ENCODE results near the gene PRKAG2. TPM values are rescaled to one million over a fixed set of nuclear protein-coding genes. Genes with fewer than 3 reads are reported as not detected.

The PRKAG2 gene
- polyA plus RNA-seq, 2 donors = 9.0 to 11.2 TPM

DNA sequence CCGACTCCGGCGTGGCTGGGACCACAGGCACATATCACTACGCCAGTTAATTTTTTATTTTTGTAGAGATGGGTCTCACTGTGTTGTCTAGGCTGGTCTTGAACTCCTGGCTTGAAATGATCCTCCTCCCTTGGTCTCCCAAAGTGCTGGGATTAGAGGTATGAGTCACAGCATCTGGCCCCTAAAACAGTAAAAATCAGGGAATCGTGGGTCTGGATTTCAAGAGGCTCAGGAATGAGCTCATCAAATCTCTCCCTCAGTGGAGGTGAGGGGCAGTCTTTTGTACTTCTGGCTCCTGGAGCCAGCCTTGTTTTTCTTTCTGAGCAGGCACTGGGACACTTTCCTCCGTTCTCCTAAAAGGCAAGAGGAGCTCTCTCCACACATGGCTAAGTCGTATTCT, 325.1 kb downstream of the PRKAG2 start:
- no peaks in the 10 kb centered on the region for H3K36me3 ChIP-seq (ENCODE audit: control insufficient read depth in 2 of 2, insufficient read depth in 2 of 2, low read length in 1 of 2)
- H3K27ac ChIP-seq (ENCODE audit: low read depth in 2 of 2, low read length in 1 of 2) = no peak overlapping the region
- H3K4me1 ChIP-seq (ENCODE audit: control insufficient read depth in 2 of 2, insufficient read depth in 2 of 2, low read length in 1 of 2) = peaks cover 2 to 11% of the 10 kb centered on the region in 2 donors
- no peak overlapping the region for H3K4me3 ChIP-seq (ENCODE audit: low read depth in 1 of 2, low read length in 2 of 2)
- no peaks in the 10 kb centered on the region for H3K9me3 ChIP-seq (ENCODE audit: control insufficient read depth in 2 of 2, insufficient read depth in 1 of 2, low read depth in 1 of 2, low read length in 1 of 2)
- H3K27me3 ChIP-seq (ENCODE audit: control insufficient read depth in 1 of 2, insufficient read depth in 2 of 2, low read length in 2 of 2) = no peaks in the 10 kb centered on the region
- 76 to 83% methylated on average over 7 of the region's 7 CpGs for WGBS, 2 donors

DNA sequence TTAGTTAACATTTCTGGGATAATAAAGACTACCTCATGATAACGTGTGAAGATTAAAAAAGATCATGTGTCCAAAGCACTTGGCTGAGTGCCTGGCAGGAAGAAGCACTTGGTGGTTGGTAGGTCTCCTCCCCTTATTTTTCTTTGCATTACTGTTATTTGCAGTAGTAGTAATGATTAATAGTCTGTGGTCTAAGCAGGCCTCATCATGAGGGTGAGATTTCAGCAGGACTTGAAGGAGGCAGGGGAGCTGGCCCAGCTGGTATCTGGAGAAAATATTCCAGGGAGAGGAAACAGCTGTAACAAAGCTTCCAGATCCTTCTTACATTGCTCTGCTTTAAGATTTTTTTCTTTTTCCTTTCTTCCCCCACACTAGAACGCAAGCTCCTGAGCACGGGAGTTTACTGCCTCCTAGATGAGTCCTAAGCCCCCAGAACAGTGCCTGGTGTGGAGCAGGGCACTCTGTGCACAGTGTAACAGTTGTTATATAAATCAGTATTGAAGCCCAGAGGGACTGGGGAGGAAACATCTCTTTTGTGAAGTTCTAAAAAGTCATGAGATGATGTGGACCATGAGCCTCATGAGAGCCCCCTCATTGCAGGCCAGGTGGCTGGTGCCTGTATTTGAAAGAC, 326.1 kb downstream of the PRKAG2 start:
- no peaks in the 10 kb centered on the region for H3K36me3 ChIP-seq (ENCODE audit: control insufficient read depth in 2 of 2, insufficient read depth in 2 of 2, low read length in 1 of 2)
- 23 to 35% methylated on average over 3 of the region's 3 CpGs for WGBS, 2 donors
- H3K27me3 ChIP-seq (ENCODE audit: control insufficient read depth in 1 of 2, insufficient read depth in 2 of 2, low read length in 2 of 2) = no peaks in the 10 kb centered on the region
- H3K4me3 ChIP-seq (ENCODE audit: low read depth in 1 of 2, low read length in 2 of 2) = no peak overlapping the region
- peaks cover 2 to 11% of the 10 kb centered on the region in 2 donors for H3K4me1 ChIP-seq (ENCODE audit: control insufficient read depth in 2 of 2, insufficient read depth in 2 of 2, low read length in 1 of 2)
- no peak overlapping the region for H3K27ac ChIP-seq (ENCODE audit: low read depth in 2 of 2, low read length in 1 of 2)
- H3K9me3 ChIP-seq (ENCODE audit: control insufficient read depth in 2 of 2, insufficient read depth in 1 of 2, low read depth in 1 of 2, low read length in 1 of 2) = no peaks in the 10 kb centered on the region

- 95% methylated on average over 6 of the region's 6 CpGs for WGBS, 2 donors
- peaks cover 2 to 11% of the 10 kb centered on the region in 2 donors for H3K4me1 ChIP-seq (ENCODE audit: control insufficient read depth in 2 of 2, insufficient read depth in 2 of 2, low read length in 1 of 2)
- no peak overlapping the region for H3K4me3 ChIP-seq (ENCODE audit: low read depth in 1 of 2, low read length in 2 of 2)
- no peak overlapping the region for H3K27ac ChIP-seq (ENCODE audit: low read depth in 2 of 2, low read length in 1 of 2)
- no peaks in the 10 kb centered on the region for H3K36me3 ChIP-seq (ENCODE audit: control insufficient read depth in 2 of 2, insufficient read depth in 2 of 2, low read length in 1 of 2)
- H3K9me3 ChIP-seq (ENCODE audit: control insufficient read depth in 2 of 2, insufficient read depth in 1 of 2, low read depth in 1 of 2, low read length in 1 of 2) = no peaks in the 10 kb centered on the region
- H3K27me3 ChIP-seq (ENCODE audit: control insufficient read depth in 1 of 2, insufficient read depth in 2 of 2, low read length in 2 of 2) = no peaks in the 10 kb centered on the region
Observed at GRCh38 chr7:151549644-151550043, 327.3 kb downstream of the PRKAG2 start.

DNA sequence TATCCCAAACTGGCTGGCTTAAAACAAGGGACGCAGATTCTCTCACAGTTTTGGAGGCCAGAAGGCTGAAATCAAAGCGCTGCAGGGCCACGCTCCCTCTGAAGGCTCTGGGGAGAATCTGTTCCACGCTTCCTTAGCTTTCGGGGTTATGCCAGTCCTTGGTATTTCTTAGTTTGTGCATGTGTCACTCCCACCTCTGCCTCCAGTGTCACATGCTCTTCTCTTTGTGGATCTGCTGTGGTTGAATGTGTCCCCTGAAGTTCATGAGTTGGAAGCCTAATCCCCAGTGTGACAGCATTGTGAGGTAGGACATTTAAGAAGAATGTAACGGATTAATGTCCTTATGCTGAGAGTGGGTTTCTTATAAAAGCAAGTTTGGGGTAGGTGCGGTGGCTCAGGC, 327.8 kb downstream of the PRKAG2 start:
- no peak overlapping the region for H3K27ac ChIP-seq (ENCODE audit: low read depth in 2 of 2, low read length in 1 of 2)
- peaks cover 2 to 11% of the 10 kb centered on the region in 2 donors for H3K4me1 ChIP-seq (ENCODE audit: control insufficient read depth in 2 of 2, insufficient read depth in 2 of 2, low read length in 1 of 2)
- no peaks in the 10 kb centered on the region for H3K27me3 ChIP-seq (ENCODE audit: control insufficient read depth in 1 of 2, insufficient read depth in 2 of 2, low read length in 2 of 2)
- H3K9me3 ChIP-seq (ENCODE audit: control insufficient read depth in 2 of 2, insufficient read depth in 1 of 2, low read depth in 1 of 2, low read length in 1 of 2) = no peaks in the 10 kb centered on the region
- no peak overlapping the region for H3K4me3 ChIP-seq (ENCODE audit: low read depth in 1 of 2, low read length in 2 of 2)
- WGBS, 2 donors = 96 to 97% methylated on average over 7 of the region's 7 CpGs
- H3K36me3 ChIP-seq (ENCODE audit: control insufficient read depth in 2 of 2, insufficient read depth in 2 of 2, low read length in 1 of 2) = no peaks in the 10 kb centered on the region

DNA sequence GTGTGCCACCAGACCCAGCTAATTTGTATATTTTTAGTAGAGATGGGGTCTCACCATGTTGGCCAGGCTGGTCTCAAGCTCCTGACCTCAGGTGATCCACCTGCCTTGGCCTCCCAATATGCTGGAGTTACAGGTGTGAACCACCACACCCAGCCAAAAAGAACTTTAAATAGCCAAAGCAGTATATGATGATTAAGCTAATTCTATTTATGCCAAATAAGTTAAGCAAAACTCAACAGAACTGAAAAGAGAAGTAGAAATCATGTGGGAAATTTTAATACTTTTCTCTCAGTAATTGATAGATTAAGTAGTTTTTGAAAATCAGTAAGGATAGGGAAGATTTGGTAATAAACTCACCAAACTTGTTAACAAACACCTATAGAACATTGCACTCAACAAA, 332.7 kb downstream of the PRKAG2 start:
- H3K4me3 ChIP-seq (ENCODE audit: low read depth in 1 of 2, low read length in 2 of 2) = no peak overlapping the region
- H3K27ac ChIP-seq (ENCODE audit: low read depth in 2 of 2, low read length in 1 of 2) = no peak overlapping the region
- no peaks in the 10 kb centered on the region for H3K9me3 ChIP-seq (ENCODE audit: control insufficient read depth in 2 of 2, insufficient read depth in 1 of 2, low read depth in 1 of 2, low read length in 1 of 2)
- no peaks in the 10 kb centered on the region for H3K36me3 ChIP-seq (ENCODE audit: control insufficient read depth in 2 of 2, insufficient read depth in 2 of 2, low read length in 1 of 2)
- no peaks in the 10 kb centered on the region for H3K27me3 ChIP-seq (ENCODE audit: control insufficient read depth in 1 of 2, insufficient read depth in 2 of 2, low read length in 2 of 2)
- no peaks in the 10 kb centered on the region for H3K4me1 ChIP-seq (ENCODE audit: control insufficient read depth in 2 of 2, insufficient read depth in 2 of 2, low read length in 1 of 2)

DNA sequence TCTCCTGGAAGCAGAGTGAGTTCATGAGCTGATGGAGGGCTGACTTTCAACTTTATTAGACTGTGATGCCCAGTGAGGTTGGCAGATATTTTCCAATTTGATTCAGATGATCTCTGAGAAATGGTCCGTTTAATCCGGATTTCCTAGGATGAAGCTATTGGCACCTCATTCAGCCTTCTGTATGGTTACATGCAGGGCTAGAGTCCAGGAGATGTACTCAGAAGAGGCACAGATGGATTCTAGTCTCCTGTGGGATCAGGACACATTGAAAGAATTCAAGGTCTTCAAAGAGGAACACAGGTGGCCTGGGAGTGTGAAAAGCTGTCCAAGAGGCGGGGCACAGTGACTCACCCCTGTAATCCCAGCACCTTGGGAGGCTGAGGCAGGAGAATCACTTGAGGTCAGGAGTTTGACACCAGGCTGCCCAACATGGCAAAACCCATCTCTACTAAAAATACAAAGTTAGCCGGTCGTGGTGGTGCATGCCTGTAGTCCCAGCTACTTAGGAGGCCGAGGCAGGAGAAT, 334.2 kb downstream of the PRKAG2 start:
- no peak overlapping the region for H3K4me3 ChIP-seq (ENCODE audit: low read depth in 1 of 2, low read length in 2 of 2)
- no peaks in the 10 kb centered on the region for H3K9me3 ChIP-seq (ENCODE audit: control insufficient read depth in 2 of 2, insufficient read depth in 1 of 2, low read depth in 1 of 2, low read length in 1 of 2)
- H3K4me1 ChIP-seq (ENCODE audit: control insufficient read depth in 2 of 2, insufficient read depth in 2 of 2, low read length in 1 of 2) = peaks cover 0 to under 1% of the 10 kb centered on the region in 2 donors
- no peak overlapping the region for H3K27ac ChIP-seq (ENCODE audit: low read depth in 2 of 2, low read length in 1 of 2)
- H3K27me3 ChIP-seq (ENCODE audit: control insufficient read depth in 1 of 2, insufficient read depth in 2 of 2, low read length in 2 of 2) = no peaks in the 10 kb centered on the region
- H3K36me3 ChIP-seq (ENCODE audit: control insufficient read depth in 2 of 2, insufficient read depth in 2 of 2, low read length in 1 of 2) = no peaks in the 10 kb centered on the region
- WGBS, 2 donors = 81 to 82% methylated on average over 6 of the region's 6 CpGs

DNA sequence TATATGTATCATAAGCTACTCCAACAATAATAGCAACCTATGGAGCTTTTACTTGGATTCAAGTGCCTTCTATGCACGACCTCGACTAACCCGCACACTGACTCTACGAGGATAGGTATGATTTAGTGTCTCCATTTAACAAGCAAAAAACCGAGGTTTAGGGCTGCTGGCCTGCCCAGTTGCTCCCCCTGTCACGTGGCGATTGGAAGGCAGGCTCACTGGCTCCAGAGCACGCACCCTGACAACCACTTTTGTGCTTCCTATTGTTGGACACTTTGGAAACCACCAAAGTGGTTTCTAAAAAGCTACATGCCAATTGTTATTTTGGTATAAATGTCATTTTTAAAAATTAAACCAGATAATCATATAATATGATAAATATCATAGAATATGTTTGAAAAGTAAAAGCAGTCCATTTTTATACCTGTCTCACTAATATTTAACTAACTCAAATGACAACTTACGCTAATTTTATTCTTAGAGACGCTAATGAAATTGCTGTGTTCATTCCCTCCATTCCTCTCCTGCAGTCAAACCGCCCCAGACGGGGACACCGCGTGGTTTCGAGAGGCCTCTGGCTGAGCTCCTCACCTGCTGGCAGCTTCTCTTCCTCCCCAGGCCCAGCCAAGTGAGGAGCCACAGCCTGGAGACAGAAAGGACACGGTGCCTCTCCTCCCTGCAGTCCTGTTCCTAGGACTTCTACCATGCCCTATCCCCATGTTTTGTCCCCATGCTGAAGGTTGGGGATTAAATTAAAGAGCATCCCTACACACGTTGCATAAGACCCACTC, 335.0 kb downstream of the PRKAG2 start:
- no peak overlapping the region for H3K4me3 ChIP-seq (ENCODE audit: low read depth in 1 of 2, low read length in 2 of 2)
- no peak overlapping the region for H3K27ac ChIP-seq (ENCODE audit: low read depth in 2 of 2, low read length in 1 of 2)
- H3K9me3 ChIP-seq (ENCODE audit: control insufficient read depth in 2 of 2, insufficient read depth in 1 of 2, low read depth in 1 of 2, low read length in 1 of 2) = no peaks in the 10 kb centered on the region
- H3K27me3 ChIP-seq (ENCODE audit: control insufficient read depth in 1 of 2, insufficient read depth in 2 of 2, low read length in 2 of 2) = no peaks in the 10 kb centered on the region
- H3K4me1 ChIP-seq (ENCODE audit: control insufficient read depth in 2 of 2, insufficient read depth in 2 of 2, low read length in 1 of 2) = peaks cover 0 to 2% of the 10 kb centered on the region in 2 donors
- H3K36me3 ChIP-seq (ENCODE audit: control insufficient read depth in 2 of 2, insufficient read depth in 2 of 2, low read length in 1 of 2) = no peaks in the 10 kb centered on the region
- 91 to 93% methylated on average over 17 of the region's 17 CpGs for WGBS, 2 donors

GRCh38 chr7:151540146-151540545, 336.8 kb downstream of the PRKAG2 start:
- no peak overlapping the region for H3K27ac ChIP-seq (ENCODE audit: low read depth in 2 of 2, low read length in 1 of 2)
- H3K4me1 ChIP-seq (ENCODE audit: control insufficient read depth in 2 of 2, insufficient read depth in 2 of 2, low read length in 1 of 2) = peaks cover 0 to 2% of the 10 kb centered on the region in 2 donors
- H3K9me3 ChIP-seq (ENCODE audit: control insufficient read depth in 2 of 2, insufficient read depth in 1 of 2, low read depth in 1 of 2, low read length in 1 of 2) = no peaks in the 10 kb centered on the region
- no peaks in the 10 kb centered on the region for H3K36me3 ChIP-seq (ENCODE audit: control insufficient read depth in 2 of 2, insufficient read depth in 2 of 2, low read length in 1 of 2)
- H3K27me3 ChIP-seq (ENCODE audit: control insufficient read depth in 1 of 2, insufficient read depth in 2 of 2, low read length in 2 of 2) = no peaks in the 10 kb centered on the region
- H3K4me3 ChIP-seq (ENCODE audit: low read depth in 1 of 2, low read length in 2 of 2) = no peak overlapping the region
- 80 to 87% methylated on average over 4 of the region's 4 CpGs for WGBS, 2 donors

- H3K27ac ChIP-seq (ENCODE audit: low read depth in 2 of 2, low read length in 1 of 2) = no peak overlapping the region
- peaks cover 0 to 2% of the 10 kb centered on the region in 2 donors for H3K4me1 ChIP-seq (ENCODE audit: control insufficient read depth in 2 of 2, insufficient read depth in 2 of 2, low read length in 1 of 2)
- WGBS, 2 donors = 71% methylated on average over 9 of the region's 9 CpGs
Observed at GRCh38 chr7:151539088-151539671, 337.7 kb downstream of the PRKAG2 start.

More at GRCh38 chr7:151539088-151539671, 337.7 kb downstream of the PRKAG2 start:
- Histone ChIP-seq H3K9me3 (ENCODE audit: control insufficient read depth in 2 of 2, insufficient read depth in 1 of 2, low read depth in 1 of 2, low read length in 1 of 2) (no peaks in the 10 kb centered on the region), H3K36me3 (ENCODE audit: control insufficient read depth in 2 of 2, insufficient read depth in 2 of 2, low read length in 1 of 2) (no peaks in the 10 kb centered on the region), H3K27me3 (ENCODE audit: control insufficient read depth in 1 of 2, insufficient read depth in 2 of 2, low read length in 2 of 2) (no peaks in the 10 kb centered on the region), H3K4me3 (ENCODE audit: low read depth in 1 of 2, low read length in 2 of 2) (no peak overlapping the region)
